Mesenchymal stem cell (in vitro differentiated cells and primary cell): ENCODE data around the gene FCGR2B.

Experiments used
- DNase-seq: peaks from one replicate; pipeline ENCODE4 v3.0.0-alpha.2; 2013
- H2AFZ ChIP-seq: one replicate; pipeline ENCODE4 v1.6.1; 2013; ENCODE audit warnings: low read depth, mild to moderate bottlenecking, control low read depth, inconsistent platforms, low read length, moderate library complexity
- H2AK5ac ChIP-seq: 2 replicates; pipeline ENCODE4 v1.6.1; 2013; ENCODE audit warnings: low read length, moderate library complexity, mild to moderate bottlenecking, inconsistent platforms; ENCODE audit not compliant: severe bottlenecking
- H2BK120ac ChIP-seq: one replicate; pipeline ENCODE4 v1.6.1; 2013; ENCODE audit warnings: low read depth, mild to moderate bottlenecking, inconsistent platforms, low read length, moderate library complexity
- H2BK12ac ChIP-seq, 2 experiments: one replicate each; pipeline ENCODE4 v1.6.1; 2013; ENCODE audit warnings: inconsistent platforms in 2 of 2, low read length in 2 of 2, mild to moderate bottlenecking in 2 of 2, moderate library complexity in 2 of 2, control low read depth in 1 of 2
- H2BK15ac ChIP-seq: one replicate; pipeline ENCODE4 v1.6.1; 2013; ENCODE audit warnings: mild to moderate bottlenecking, low read depth, inconsistent platforms; ENCODE audit not compliant: poor library complexity, severe bottlenecking
- H2BK5ac ChIP-seq: 2 replicates; pipeline ENCODE4 v1.6.1; 2013; ENCODE audit warnings: low read depth, mild to moderate bottlenecking, low read length, control low read depth, inconsistent platforms; ENCODE audit not compliant: poor library complexity, severe bottlenecking
- H3K14ac ChIP-seq, 2 experiments: one replicate each; pipeline ENCODE4 v1.6.1; 2013; ENCODE audit warnings: inconsistent platforms in 2 of 2, low read length in 2 of 2, control low read depth in 1 of 2, mild to moderate bottlenecking in 1 of 2, moderate library complexity in 1 of 2
- H3K18ac ChIP-seq, 2 experiments: one replicate each; pipeline ENCODE4 v1.6.1; 2013; ENCODE audit warnings: inconsistent platforms in 2 of 2, low read length in 2 of 2, control low read depth in 1 of 2, low read depth in 1 of 2, mild to moderate bottlenecking in 1 of 2
- H3K23ac ChIP-seq, 2 experiments: one replicate each; pipeline ENCODE4 v1.6.1; 2013; ENCODE audit warnings: inconsistent platforms in 2 of 2, low read length in 2 of 2, mild to moderate bottlenecking in 2 of 2, moderate library complexity in 2 of 2, control low read depth in 1 of 2
- H3K27ac ChIP-seq: 2 replicates; pipeline ENCODE4 v1.5.1; 2013; ENCODE audit warnings: mild to moderate bottlenecking, moderate library complexity, low read length, control low read depth, inconsistent platforms; ENCODE audit not compliant: poor library complexity, severe bottlenecking
- H3K27me3 ChIP-seq, 2 experiments: 2 replicates each; pipeline versions ENCODE4 v1.6.1 to v1.7.0; 2013; ENCODE audit warnings: low read length in 2 of 2, mild to moderate bottlenecking in 2 of 2, moderate library complexity in 2 of 2, control low read depth in 1 of 2, inconsistent platforms in 1 of 2; ENCODE audit not compliant: control insufficient read depth in 1 of 2, insufficient read depth in 1 of 2
- H3K36me3 ChIP-seq, 2 experiments: 2 replicates each; pipeline versions ENCODE4 v1.6.1 to v1.7.0; 2013; ENCODE audit warnings: low read length in 2 of 2, control low read depth in 1 of 2, inconsistent platforms in 1 of 2, low read depth in 1 of 2, mild to moderate bottlenecking in 1 of 2; ENCODE audit not compliant: insufficient read depth in 2 of 2, control insufficient read depth in 1 of 2
- H3K4ac ChIP-seq, 2 experiments: one replicate each; pipeline ENCODE4 v1.6.1; 2013; ENCODE audit warnings: inconsistent platforms in 2 of 2, low read length in 2 of 2, mild to moderate bottlenecking in 2 of 2, moderate library complexity in 2 of 2, control low read depth in 1 of 2, low read depth in 1 of 2
- H3K4me1 ChIP-seq: 2 replicates; pipeline ENCODE4 v1.6.1; 2013; ENCODE audit warnings: low read depth, low read length, control low read depth; ENCODE audit not compliant: control insufficient read depth, insufficient read depth
- H3K4me2 ChIP-seq: 2 replicates; pipeline ENCODE4 v1.6.1; 2013; ENCODE audit warnings: low read length, mild to moderate bottlenecking, inconsistent platforms; ENCODE audit not compliant: poor library complexity, severe bottlenecking
- H3K4me3 ChIP-seq, 2 experiments: 2 replicates each; pipeline versions ENCODE4 v1.5.1 to v1.7.0; 2013; ENCODE audit warnings: low read length in 2 of 2, mild to moderate bottlenecking in 2 of 2, control low read depth in 1 of 2, low read depth in 1 of 2; ENCODE audit not compliant: insufficient read depth in 1 of 2
- H3K79me1 ChIP-seq: replicated peaks from 2 replicates; pipeline ENCODE4 v1.6.1; 2013; ENCODE audit warnings: mild to moderate bottlenecking, control low read depth, low read length, inconsistent platforms; ENCODE audit not compliant: poor library complexity, severe bottlenecking
- H3K9ac ChIP-seq: 2 replicates; pipeline ENCODE4 v1.7.0; 2013; ENCODE audit warnings: mild to moderate bottlenecking, low read length, moderate library complexity
- H3K9me3 ChIP-seq: 2 replicates; pipeline ENCODE4 v1.7.0; 2013; ENCODE audit warnings: mild to moderate bottlenecking, low read length; ENCODE audit not compliant: control insufficient read depth
- H4K8ac ChIP-seq: one replicate; pipeline ENCODE4 v1.6.1; 2013; ENCODE audit warnings: inconsistent platforms, mild to moderate bottlenecking, low read length, moderate library complexity
- H4K91ac ChIP-seq: one replicate; pipeline ENCODE4 v1.6.1; 2013; ENCODE audit warnings: mild to moderate bottlenecking, low read length, inconsistent platforms
- WGBS: methylation state at CpG from one replicate; pipeline ENCODE4 v1.1.7; 2013; ENCODE audit warnings: mixed read lengths; 5-methylcytosine and 5-hydroxymethylcytosine counted together

FCGR2B gene

GRCh38 chr1:161678500-161678899 lies 15.6 kb downstream of the FCGR2B start:
- H3K79me1 ChIP-seq, result no peaks in the 10 kb centered on the region
- H2BK15ac ChIP-seq, result no peak overlapping the region
- H3K4me1 ChIP-seq, result no peaks in the 10 kb centered on the region
- H3K36me3 ChIP-seq, result no peaks in the 10 kb centered on the region
- H3K4ac ChIP-seq, result no peak overlapping the region
- H2BK120ac ChIP-seq, result no peak overlapping the region
- no peak overlapping the region for H4K91ac ChIP-seq
- H3K4me2 ChIP-seq, result no peak overlapping the region
- H3K9ac ChIP-seq, result no peak overlapping the region
- no peak overlapping the region for H4K8ac ChIP-seq
- H3K23ac ChIP-seq, result no peak overlapping the region
- no peak overlapping the region for H2BK5ac ChIP-seq
- H3K4me3 ChIP-seq, result no peak overlapping the region
- no peak overlapping the region for H3K14ac ChIP-seq
- H3K9me3 ChIP-seq, result no peaks in the 10 kb centered on the region
- WGBS, result 95% methylated on average over 1 of the region's 3 CpGs
- no peak overlapping the region for H3K18ac ChIP-seq
- H2BK12ac ChIP-seq, result no peak overlapping the region
- H3K27me3 ChIP-seq, result peaks cover 0 to 18% of the 10 kb centered on the region in 2 experiments
- DNase-seq, result no peak
- no peak overlapping the region for H2AK5ac ChIP-seq
- no peak overlapping the region for H2AFZ ChIP-seq
- no peak overlapping the region for H3K27ac ChIP-seq

- H3K27me3 ChIP-seq, result peaks cover 0 to 21% of the 10 kb centered on the region in 2 experiments
- H3K4ac ChIP-seq, result no peak overlapping the region
- no peak overlapping the region for H2BK120ac ChIP-seq
- no peak for DNase-seq
- H3K4me2 ChIP-seq, result no peak overlapping the region
- no peak overlapping the region for H3K18ac ChIP-seq
- H3K9ac ChIP-seq, result no peak overlapping the region
- H3K27ac ChIP-seq, result no peak overlapping the region
- no peak overlapping the region for H4K91ac ChIP-seq
- 93% methylated on average over 3 of the region's 3 CpGs for WGBS
- H3K9me3 ChIP-seq, result no peaks in the 10 kb centered on the region
- no peak overlapping the region for H2AFZ ChIP-seq
- no peak overlapping the region for H3K23ac ChIP-seq
- no peaks in the 10 kb centered on the region for H3K36me3 ChIP-seq
- no peak overlapping the region for H3K4me3 ChIP-seq
- no peak overlapping the region for H2BK5ac ChIP-seq
- no peaks in the 10 kb centered on the region for H3K4me1 ChIP-seq
- H2AK5ac ChIP-seq, result no peak overlapping the region
- H4K8ac ChIP-seq, result no peak overlapping the region
- no peak overlapping the region for H2BK15ac ChIP-seq
- H3K79me1 ChIP-seq, result no peaks in the 10 kb centered on the region
- no peak overlapping the region for H3K14ac ChIP-seq
- no peak overlapping the region for H2BK12ac ChIP-seq
Measured at GRCh38 chr1:161681879-161682278, 18.9 kb downstream of the FCGR2B start.

- Histone ChIP-seq H3K18ac (no peak overlapping the region), H3K4me1 (no peaks in the 10 kb centered on the region), H3K9ac (no peak overlapping the region), H3K27me3 (peaks cover 0 to 8% of the 10 kb centered on the region in 2 experiments), H3K4ac (no peak overlapping the region), H4K8ac (no peak overlapping the region), H3K4me3 (no peak overlapping the region), H3K79me1 (no peaks in the 10 kb centered on the region), H2AK5ac (no peak overlapping the region), H2BK15ac (no peak overlapping the region), H3K36me3 (no peaks in the 10 kb centered on the region), H2AFZ (no peak overlapping the region), H3K14ac (no peak overlapping the region), H3K9me3 (no peaks in the 10 kb centered on the region), H3K23ac (no peak overlapping the region), H3K4me2 (no peak overlapping the region), H2BK5ac (no peak overlapping the region), H4K91ac (no peak overlapping the region), H2BK120ac (no peak overlapping the region), H3K27ac (no peak overlapping the region), H2BK12ac (no peak overlapping the region)
- DNase-seq, result no peak
- WGBS, result 57% methylated on average over 1 of the region's 3 CpGs
Measured at GRCh38 chr1:161688946-161689345, 26.0 kb downstream of the FCGR2B start.

- H3K4me1 ChIP-seq, result no peaks in the 10 kb centered on the region
- no peaks in the 10 kb centered on the region for H3K36me3 ChIP-seq
- no peak overlapping the region for H2BK12ac ChIP-seq
- no peak overlapping the region for H3K14ac ChIP-seq
- H3K27me3 ChIP-seq, result peaks cover 0 to 4% of the 10 kb centered on the region in 2 experiments
- H3K18ac ChIP-seq, result no peak overlapping the region
- no peak overlapping the region for H4K8ac ChIP-seq
- H3K23ac ChIP-seq, result no peak overlapping the region
- no peak overlapping the region for H2BK5ac ChIP-seq
- no peak overlapping the region for H3K4me3 ChIP-seq
- H3K9ac ChIP-seq, result no peak overlapping the region
- no peak overlapping the region for H4K91ac ChIP-seq
- H3K4me2 ChIP-seq, result no peak overlapping the region
- H2BK15ac ChIP-seq, result no peak overlapping the region
- H2AFZ ChIP-seq, result no peak overlapping the region
- 59% methylated on average over 3 of the region's 3 CpGs for WGBS
- no peak overlapping the region for H2AK5ac ChIP-seq
- no peak overlapping the region for H3K4ac ChIP-seq
- H3K9me3 ChIP-seq, result no peaks in the 10 kb centered on the region
- H3K79me1 ChIP-seq, result no peaks in the 10 kb centered on the region
- H2BK120ac ChIP-seq, result no peak overlapping the region
- no peak for DNase-seq
- no peak overlapping the region for H3K27ac ChIP-seq
Measured at GRCh38 chr1:161691846-161692245, 28.9 kb downstream of the FCGR2B start.
